Nephron (organoid): ENCODE data around the gene LRIT2.

Source experiments
- H3K27ac Mint-ChIP-seq, 3 experiments: 2 replicates each; pipeline ENCODE4 v1.8.0; 2020; ENCODE audit warnings: mixed read lengths in 3 of 3, mild to moderate bottlenecking in 2 of 3, moderate library complexity in 1 of 3
- H3K27me3 Mint-ChIP-seq: 2 replicates; pipeline ENCODE4 v1.8.0; 2021; ENCODE audit warnings: low read depth, mild to moderate bottlenecking, moderate library complexity, mixed read lengths
- H3K36me3 Mint-ChIP-seq: 2 replicates; pipeline ENCODE4 v1.8.0; 2020; ENCODE audit warnings: low read depth, mixed read lengths
- H3K4me1 Mint-ChIP-seq: 2 replicates; pipeline ENCODE4 v1.8.0; 2020; ENCODE audit warnings: mixed read lengths
- H3K4me3 Mint-ChIP-seq, 3 experiments: 2 replicates each; pipeline ENCODE4 v1.8.0; 2020; ENCODE audit warnings: mild to moderate bottlenecking in 3 of 3, mixed read lengths in 3 of 3, moderate library complexity in 2 of 3
- H3K9me3 Mint-ChIP-seq: 2 replicates; pipeline ENCODE4 v1.8.0; 2020; ENCODE audit warnings: mixed read lengths
- TF ChIP-seq, protein P1 (sequence below), 3 experiments: fragments of 200-600 bp; sonication (generic); IDR thresholded peaks; one replicate each; pipeline ENCODE4 v1.5.0; 2021; ENCODE audit warnings: antibody characterized with exemption in 3 of 3; ENCODE audit not compliant: unreplicated experiment in 3 of 3

LRIT2 gene

DNA sequence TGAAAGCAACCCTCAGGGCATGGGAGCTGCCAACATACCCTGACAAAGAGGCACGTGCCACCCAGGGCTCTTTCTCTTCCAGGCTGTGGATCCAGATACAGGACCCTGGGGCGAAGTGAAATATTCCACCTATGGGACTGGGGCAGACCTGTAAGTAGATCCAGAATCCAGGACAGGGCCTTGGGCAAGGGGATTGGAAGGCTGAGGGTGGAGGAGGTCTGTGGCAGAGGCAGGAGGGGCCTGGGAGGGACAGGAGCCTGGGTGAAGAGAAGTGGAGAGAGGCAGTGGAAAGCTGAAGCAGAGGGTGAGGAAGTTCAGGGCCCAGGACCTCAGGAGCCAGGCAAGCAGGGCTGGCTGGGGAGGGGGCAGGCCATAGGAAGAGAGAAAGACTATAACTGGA is 13.8 kb downstream of the LRIT2 start:
- Mint-ChIP-seq H3K4me3 (no peak overlapping the region), H3K4me1 (no peaks in the 10 kb centered on the region), H3K27me3 (peaks cover 32% of the 10 kb centered on the region), H3K9me3 (no peaks in the 10 kb centered on the region), H3K36me3 (no peaks in the 10 kb centered on the region), H3K27ac (no peak overlapping the region)
- TF ChIP-seq, protein P1, sequence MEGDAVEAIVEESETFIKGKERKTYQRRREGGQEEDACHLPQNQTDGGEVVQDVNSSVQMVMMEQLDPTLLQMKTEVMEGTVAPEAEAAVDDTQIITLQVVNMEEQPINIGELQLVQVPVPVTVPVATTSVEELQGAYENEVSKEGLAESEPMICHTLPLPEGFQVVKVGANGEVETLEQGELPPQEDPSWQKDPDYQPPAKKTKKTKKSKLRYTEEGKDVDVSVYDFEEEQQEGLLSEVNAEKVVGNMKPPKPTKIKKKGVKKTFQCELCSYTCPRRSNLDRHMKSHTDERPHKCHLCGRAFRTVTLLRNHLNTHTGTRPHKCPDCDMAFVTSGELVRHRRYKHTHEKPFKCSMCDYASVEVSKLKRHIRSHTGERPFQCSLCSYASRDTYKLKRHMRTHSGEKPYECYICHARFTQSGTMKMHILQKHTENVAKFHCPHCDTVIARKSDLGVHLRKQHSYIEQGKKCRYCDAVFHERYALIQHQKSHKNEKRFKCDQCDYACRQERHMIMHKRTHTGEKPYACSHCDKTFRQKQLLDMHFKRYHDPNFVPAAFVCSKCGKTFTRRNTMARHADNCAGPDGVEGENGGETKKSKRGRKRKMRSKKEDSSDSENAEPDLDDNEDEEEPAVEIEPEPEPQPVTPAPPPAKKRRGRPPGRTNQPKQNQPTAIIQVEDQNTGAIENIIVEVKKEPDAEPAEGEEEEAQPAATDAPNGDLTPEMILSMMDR (IDR thresholded peaks at IDR 0.05; ENCODE audit: unreplicated experiment in 3 of 3): no peak

DNA sequence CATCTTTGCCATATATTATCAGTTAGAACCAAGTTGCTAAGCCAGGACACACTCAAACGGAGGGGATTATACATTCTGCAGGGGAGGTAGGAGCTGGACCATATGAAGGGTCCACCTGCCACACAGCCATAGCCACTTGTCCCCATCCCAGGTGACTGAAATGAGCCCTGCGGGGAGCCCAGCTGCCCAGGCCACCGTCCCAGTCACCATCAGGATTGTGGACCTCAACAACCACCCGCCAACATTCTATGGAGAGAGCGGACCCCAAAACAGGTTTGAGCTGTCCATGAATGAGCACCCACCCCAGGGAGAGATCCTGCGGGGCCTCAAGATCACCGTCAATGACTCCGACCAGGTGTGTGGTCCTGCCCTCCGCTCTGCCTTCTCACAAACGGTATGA is 17.3 kb downstream of the LRIT2 start:
- Mint-ChIP-seq H3K27me3 (peaks cover 40% of the 10 kb centered on the region), H3K27ac (no peak overlapping the region)

DNA sequence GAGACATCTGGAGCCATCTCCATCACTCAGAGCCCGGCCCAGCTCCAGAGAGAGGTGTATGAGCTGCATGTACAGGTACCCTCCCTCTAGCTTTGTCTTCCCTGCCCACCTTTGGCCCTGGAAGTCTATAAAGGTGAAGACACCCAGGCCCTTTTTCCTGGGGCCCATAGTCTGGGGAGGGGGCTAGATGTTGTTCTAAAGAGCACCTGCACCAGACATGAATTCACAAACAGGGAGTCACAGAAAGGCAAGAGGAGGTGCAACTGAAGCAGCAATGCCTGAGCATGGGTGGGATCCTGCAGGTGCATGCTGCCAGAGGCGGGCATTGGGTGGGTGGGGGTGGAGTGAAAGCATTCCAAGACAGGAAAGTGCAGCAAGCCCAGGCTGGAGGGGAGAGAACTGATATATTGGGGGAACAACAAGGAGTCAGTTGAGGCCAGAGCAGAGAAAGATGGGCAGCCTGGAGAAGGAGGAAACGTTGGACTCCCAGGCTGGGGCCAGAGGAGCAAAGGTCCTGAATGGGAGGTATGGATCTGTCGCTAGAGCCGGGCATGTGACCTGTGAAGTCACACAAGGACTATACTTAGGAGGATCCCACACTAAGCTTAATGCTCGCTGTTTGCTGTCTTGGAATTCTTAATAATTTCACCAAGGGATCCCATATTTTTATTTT is 19.4 kb downstream of the LRIT2 start:
- Mint-ChIP-seq H3K4me1 (no peaks in the 10 kb centered on the region), H3K36me3 (no peaks in the 10 kb centered on the region), H3K27ac (no peak overlapping the region), H3K4me3 (no peak overlapping the region), H3K27me3 (peaks cover 34% of the 10 kb centered on the region), H3K9me3 (no peaks in the 10 kb centered on the region)
- TF ChIP-seq, protein P1 (IDR thresholded peaks at IDR 0.05; ENCODE audit: unreplicated experiment in 3 of 3): peak in 1 of 3 experiments; percentile 4

More for the DNA sequence above, 17.3 kb downstream of the LRIT2 start:
- Mint-ChIP-seq H3K4me3 (no peak overlapping the region), H3K4me1 (no peaks in the 10 kb centered on the region), H3K9me3 (no peaks in the 10 kb centered on the region), H3K36me3 (no peaks in the 10 kb centered on the region)
- TF ChIP-seq, protein P1 (IDR thresholded peaks at IDR 0.05; ENCODE audit: unreplicated experiment in 3 of 3): no peak

DNA sequence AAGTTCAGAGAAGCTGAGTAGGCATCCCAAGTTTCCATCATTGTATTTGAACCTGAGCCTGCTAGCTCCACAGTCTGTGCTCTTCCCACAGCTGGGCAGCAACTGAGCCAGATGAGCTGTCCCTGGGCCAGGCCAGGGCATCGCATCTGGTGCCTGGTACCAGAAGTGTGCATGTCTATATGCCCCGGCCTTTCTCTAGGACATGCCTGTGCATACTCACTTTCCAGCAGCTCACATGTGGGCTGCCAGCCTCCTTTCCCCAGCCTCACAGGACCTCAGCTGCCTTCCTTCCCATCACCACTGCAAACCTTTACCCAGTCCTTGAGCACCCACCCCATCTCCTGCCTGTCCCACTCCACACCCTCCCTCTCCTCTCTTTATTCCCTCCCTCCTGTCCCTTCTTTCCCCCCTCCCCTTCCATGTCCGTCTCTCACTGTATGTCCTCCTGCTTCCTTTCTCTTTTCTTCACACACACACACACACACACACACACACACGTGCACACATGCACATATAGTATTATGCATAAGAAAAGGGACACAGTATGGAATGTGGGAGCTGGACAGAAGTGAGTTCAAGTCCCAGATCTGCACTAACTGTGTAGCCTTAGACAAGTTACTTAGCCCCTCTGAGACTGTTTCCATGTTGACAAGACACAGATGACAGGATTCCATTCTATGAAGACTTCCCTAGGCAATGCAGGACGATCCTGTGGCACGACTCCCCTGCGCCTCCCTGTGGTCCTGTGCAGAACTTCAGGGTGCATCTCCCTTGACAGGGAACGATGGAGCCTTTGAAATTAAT is 20.1 kb downstream of the LRIT2 start:
- H3K4me1 Mint-ChIP-seq: no peaks in the 10 kb centered on the region
- H3K27me3 Mint-ChIP-seq: peaks cover 38% of the 10 kb centered on the region
- H3K27ac Mint-ChIP-seq: no peak overlapping the region
- TF ChIP-seq, protein P1 (IDR thresholded peaks at IDR 0.05; ENCODE audit: unreplicated experiment in 3 of 3): peak; percentile 71 to 81 (median 72)
- no peaks in the 10 kb centered on the region for H3K36me3 Mint-ChIP-seq
- no peak overlapping the region for H3K4me3 Mint-ChIP-seq
- no peaks in the 10 kb centered on the region for H3K9me3 Mint-ChIP-seq

DNA sequence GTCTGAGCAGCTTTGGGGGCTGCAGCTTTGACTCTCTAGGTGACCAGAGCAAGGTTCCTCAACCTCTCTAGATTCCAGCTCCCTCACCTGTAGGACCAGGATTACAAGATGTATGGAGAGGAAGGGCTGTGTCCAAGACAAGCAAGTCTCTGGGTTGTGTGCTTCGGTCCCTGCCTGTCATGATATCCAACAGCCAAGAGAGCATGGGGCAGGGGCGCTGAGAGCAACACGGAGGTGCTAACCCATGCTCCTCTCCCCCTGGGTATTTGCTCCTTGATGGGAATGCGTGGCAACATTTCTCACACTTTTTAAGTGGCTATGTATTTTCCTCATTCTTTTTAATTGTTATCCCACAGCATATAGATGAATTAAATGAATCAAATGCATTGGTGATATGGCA is 20.7 kb downstream of the LRIT2 start:
- H3K4me1 Mint-ChIP-seq: no peaks in the 10 kb centered on the region
- no peaks in the 10 kb centered on the region for H3K9me3 Mint-ChIP-seq
- H3K36me3 Mint-ChIP-seq: no peaks in the 10 kb centered on the region
- H3K27me3 Mint-ChIP-seq: peaks cover 38% of the 10 kb centered on the region
- TF ChIP-seq, protein P1 (IDR thresholded peaks at IDR 0.05; ENCODE audit: unreplicated experiment in 3 of 3): no peak
- H3K27ac Mint-ChIP-seq: no peak overlapping the region
- H3K4me3 Mint-ChIP-seq: no peak overlapping the region
